GM18511 (cell line): ENCODE data around the gene CEP104.
"Not testable (repeated sequence)": the region's sequence is repeated elsewhere in the genome, so short reads cannot be mapped to it uniquely, and the experiment has no call there.

Experiments used
- ATAC-seq: cut with Tn5 transposase; IDR thresholded peaks from one replicate; pipeline ENCODE4 v1.9.1; 2021; ENCODE audit warnings: mild to moderate bottlenecking, moderate library complexity; ENCODE audit not compliant: unreplicated experiment

Gene CEP104

DNA sequence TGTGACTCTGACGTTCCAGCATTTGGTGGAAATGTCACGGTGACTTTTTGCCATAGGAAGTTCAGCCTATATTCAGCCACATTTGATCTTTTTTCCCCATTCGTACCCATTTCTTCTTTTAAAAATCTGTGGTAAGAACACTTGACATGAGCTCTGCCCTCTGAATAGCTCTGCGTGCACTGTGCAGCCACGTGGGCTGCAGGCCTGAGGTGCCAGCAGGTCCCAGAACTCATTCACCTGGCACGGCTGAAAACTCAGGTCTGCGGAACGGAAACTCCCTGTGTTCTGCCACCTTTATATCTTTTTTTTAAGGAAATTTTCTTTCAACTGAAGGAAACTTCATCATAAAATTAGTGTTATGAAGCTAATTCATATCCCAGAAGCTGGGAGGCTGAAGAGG, 28.6 kb downstream of the CEP104 start:
- no peak for ATAC-seq

DNA sequence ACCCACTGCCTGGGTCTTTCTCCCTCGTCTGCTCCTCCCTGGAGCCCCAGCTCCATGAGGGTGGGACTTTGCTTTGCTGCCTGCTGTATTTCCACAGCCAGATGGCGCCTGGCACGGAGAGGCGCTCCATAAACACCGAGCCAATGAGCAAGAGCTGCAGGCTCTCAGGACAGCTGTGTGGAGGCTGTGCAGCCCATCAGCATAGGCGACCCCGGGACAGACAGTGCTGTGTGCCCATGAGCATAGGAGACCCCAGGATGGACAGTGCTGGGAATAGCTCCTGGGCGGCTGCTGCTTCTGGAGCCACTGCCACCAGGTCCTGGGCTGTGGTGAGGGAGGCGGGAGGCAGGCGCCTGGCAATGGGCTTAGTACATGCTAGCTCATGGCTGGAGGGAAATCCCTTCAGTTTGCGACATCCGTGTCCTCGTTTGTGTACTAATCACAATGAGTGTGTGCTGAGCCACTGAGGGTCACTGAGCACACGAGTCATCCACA, 29.2 kb downstream of the CEP104 start:
- no peak for ATAC-seq

DNA sequence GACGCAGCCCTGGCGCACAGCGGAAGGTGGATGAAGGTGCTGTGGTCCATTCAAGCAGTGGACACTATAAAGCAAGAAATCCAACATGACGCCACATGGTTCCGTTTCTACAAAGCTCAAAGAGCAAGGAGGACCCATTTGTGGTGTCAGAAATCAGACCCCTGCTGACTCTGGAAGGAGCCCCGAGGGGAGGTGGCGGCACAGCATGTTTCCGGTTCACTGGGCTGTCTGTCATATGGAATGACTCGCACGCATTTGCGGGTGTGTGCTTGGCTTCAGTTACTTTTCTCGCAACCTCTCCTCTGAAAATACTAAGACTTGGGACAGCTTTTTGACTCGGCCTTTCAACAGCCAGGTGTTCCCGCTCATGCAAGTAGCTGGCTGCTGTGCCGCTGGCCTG, 31.7 kb downstream of the CEP104 start:
- no peak for ATAC-seq

DNA sequence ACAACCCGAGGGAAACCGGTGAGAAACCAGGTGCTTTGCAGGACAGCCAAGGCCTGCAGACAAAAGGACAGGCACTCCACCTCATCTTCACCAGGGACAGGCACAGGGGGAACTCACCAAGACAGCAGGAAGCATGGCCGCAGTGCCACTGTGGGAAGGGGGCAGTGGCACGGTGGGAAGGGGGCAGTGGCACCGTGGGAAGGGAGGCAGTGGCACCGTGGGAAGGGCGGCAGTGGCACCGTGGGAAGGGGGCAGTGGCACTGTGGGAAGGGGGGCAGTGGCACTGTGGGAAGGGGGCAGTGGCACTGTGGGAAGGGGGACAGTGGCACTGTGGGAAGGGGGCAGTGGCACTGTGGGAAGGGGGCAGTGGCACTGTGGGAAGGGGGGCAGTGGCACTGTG, 32.4 kb downstream of the CEP104 start:
- no peak for ATAC-seq

DNA sequence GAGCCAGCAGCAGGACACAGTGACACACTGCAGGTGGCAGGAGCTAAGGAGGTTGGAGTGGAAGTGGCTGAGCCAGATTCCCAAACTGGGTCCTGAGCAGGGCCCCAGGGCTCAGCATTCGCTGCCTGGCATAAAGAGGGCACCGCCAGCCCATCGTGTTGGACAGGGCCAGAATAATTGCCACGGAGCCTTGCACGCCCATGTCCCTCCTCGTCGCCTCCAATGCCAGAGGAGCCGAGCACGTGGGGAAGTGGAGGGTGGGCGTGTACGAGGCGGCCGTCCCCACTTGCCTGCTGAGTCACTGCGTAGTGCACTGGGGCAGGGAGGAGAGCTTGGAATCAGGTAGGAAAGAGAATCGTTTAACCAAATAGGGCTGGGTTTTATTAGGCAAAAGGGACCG, 34.6 kb downstream of the CEP104 start:
- ATAC-seq: no peak

DNA sequence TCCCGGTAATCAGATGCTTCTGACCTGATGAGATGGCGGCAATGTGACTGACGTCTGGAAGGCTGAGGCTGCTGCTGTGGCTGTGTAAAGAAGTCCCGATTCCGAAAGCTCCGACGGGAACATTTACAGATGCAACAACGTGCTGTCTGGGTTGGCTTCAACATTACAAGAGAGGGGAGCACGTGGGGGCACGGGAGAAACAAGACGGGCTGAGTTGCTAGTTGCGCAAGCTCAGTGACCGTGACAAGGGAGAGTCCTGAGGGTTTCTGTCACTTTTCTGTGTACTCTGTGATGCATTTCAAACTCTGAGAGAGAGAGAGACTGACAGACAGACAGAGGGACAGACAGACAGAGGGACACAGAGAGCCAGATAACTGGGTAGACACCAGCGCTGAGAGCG, 35.1 kb downstream of the CEP104 start:
- no peak for ATAC-seq

DNA sequence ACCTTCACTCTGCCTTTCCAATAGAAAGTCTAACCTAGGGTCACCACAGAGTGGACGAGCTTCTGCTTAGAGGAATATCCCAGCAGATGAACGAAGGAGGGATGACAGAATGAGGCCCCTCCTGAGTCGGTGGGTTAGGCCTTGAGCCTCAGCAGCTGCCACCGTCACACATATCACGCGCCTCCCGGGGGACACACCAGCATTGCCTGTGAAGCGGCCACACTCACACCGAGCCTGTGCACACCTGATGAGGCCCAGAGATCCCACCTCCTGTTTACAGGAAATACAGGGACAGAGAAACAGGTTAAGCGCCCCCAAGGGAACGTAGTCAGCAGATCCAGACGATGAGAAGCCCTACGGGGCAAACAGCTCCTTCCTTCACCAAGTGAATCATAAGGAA, 35.6 kb downstream of the CEP104 start:
- no peak for ATAC-seq

DNA sequence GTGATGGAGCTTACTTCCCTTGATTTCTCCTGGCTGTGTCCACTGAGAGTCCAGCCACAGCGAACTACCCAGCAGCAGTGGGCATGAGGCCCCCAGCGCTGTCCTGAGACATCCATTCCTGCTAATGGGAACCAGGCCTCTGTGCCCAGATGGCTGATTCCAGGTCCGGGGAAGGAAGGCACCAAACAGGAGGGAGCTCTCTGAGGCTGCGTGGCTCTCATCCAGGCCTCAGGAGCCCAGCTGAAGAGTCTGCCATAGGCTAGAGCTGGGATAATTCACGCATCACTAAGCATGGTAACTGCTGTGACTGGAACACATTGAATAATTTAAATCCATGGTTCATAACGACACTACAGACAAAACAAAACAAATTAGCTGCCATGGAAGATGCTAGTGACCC, 36.0 kb downstream of the CEP104 start:
- no peak for ATAC-seq

DNA sequence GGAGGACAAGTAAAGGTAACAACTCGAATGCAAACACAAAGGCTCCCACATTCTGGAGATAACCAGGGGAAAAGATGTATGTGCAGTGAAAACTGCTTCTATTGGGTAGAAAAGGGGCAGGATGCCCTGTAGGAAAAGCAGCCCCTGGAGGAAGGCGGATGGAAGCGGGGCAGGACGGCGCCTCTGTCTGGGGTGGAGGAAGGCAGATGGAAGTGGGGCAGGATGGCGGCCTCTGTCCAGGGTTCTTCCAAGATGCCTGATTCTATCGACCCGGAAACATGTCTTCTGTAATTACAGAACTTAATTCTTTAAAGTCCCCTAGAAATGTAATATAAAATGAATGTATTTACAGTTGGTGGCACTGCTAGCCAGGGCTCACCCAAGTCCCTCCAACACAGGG, 36.7 kb downstream of the CEP104 start:
- ATAC-seq: no peak

DNA sequence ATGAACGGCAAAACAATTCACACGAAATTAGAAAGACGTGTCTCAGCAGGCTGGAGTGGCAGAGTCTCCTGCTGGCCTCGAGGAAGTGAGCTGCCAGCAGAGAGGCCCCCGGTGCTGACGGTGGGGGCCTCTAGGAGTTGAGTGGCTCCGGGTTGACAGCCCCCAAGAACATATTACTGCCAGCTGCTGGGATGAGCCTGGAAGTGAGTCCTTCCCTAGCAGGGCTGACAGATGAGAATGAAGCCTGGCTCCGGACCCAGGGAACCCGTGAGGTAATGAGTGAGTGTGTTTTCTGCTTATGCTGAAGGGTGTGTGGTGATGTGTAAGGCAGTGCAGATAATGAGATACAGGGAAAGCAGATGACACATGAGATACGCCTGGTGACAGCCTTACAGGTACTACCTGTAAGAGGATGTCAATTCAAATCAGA, 37.2 kb downstream of the CEP104 start:
- no peak for ATAC-seq

DNA sequence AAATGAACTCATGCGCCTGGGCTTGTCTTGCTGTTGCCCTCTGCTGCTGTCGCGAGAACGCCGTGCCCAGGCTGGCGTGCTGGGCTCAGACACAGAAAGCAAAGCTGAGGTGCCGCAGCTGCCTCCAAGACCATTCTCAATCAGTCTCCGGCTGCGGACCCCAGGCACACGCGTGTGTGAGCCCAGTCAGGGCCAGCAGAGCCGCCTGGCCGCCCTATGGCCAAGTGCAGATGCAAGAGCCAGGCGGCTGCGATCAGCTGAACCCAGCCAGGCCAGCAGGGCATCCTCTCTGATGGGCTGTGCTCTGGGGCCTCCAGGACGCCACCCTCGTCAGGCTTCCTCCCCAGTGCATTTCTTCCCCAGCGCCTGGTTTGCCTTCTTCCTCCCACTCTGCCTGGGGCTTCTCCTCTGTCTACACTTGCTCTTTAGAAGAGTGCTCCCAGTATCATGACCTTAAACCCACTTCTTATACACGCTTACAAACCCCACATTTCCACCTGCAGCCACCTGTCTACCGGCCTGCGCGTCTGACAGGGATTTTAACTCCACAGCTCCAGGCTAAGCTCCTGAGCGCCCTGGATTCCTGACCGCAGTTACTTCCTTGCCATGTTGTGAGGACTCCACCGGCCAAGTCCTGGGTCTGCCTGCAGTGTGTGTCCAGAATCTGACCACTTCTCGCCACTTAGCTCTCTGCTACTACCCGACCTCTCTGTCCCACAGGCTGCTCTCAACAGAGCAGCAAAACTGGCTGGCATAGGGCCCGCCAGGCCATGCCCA, 39.0 kb downstream of the CEP104 start:
- ATAC-seq: no peak

DNA sequence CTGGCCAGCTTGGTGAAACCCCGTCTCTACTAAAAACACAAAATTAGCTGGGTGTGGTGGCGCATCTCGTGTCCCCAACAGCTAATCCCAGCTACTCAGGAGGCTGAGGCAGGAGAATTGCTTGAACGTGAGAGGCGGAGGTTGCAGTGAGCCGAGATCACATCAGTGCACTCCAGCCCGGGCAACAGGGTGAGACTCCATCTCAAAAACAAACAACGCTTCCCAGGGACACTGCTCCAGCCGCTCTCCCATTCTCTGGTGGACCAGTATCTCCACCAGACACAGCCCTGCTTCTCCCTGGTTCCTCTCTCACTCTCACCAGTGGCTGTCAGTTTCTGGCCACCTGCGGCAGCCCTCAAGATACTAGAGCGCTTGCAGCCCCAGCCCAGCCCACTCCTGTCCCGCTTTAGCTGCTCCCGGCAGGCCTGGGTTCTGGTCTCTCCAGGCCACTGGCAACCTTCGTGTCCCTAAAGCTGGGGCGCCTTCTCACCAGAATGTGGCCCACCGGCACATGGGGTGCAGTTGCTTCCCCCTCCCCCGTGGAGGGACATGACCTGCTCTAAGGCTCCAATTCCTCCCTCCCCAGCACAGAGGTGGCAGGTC, 39.8 kb downstream of the CEP104 start:
- ATAC-seq: no peak

DNA sequence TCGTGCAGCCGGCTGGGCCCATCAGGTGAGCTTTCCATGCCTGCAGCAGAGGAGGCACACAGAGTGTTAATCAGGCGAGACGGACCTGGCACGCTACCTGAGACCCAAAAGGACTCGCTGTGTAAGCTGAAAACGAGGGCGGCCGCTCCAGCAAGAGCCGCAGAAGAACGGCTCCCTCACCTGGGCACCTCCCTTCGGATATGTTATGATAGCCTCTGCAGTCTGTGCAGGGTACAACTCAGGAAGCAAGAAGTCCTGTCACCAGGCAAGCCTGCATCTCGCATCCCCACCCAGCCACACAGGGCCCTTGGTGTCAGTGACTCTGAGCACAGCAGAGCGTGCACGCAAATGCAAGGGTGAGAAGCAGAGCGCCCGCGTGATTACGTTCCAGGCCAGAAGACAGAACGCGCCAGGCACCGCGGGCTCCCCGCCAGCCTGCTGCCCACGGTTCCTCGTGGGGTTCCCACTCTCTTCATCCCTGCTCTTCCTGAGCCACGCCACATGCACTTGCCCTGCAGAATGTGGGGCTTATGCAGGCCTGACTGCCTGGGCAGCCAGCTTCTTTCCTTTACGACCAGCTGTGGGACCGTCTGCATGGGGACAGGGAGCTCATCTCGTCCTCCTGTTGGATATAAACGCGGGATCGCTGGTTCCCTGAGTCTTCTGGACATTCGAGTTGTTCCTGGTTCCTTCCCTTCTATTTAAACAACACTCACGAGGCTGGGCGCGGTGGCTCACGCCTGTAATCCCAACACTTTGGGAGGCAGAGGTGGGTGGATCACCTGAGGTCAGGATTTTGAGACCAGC, 40.5 kb downstream of the CEP104 start:
- ATAC-seq: no peak

DNA sequence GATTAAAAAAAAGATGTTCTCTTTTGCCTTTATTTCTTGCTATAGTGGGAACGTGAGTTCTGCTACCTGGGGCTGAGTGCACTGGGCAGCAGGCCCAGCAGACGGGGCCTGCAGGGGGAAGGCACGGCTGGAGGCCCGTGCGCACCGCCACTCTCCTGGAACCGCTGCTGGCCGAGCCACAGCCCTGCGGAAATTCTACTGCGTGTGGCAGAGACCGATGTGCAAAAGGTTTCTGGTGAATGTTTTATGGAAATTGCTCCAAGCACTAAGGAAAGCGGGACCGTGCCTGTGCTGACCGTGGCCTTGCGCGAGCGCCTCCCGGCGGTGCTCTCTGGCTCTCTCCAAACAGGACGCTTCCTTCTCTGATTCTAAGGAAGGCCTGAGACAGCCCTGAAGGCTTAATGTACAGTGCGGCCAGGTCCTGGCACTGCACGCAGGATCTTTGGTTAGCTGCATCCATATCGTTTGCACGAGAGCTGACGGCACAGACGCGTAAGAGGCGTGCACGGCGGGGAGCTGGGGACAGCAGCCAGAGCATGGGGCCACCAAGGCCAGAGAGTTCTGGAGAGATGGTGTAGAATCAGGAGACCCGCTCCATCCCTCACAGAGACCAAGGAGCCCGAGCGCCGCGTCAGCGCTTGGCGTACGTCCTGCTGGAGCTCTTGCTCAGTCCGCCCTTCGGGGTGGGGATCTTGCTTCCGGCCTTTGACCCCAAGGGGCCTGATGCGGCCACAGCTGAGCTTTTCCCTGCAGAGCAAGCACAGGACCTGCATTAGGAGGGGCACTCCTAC, 42.0 kb downstream of the CEP104 start:
- ATAC-seq: no peak

DNA sequence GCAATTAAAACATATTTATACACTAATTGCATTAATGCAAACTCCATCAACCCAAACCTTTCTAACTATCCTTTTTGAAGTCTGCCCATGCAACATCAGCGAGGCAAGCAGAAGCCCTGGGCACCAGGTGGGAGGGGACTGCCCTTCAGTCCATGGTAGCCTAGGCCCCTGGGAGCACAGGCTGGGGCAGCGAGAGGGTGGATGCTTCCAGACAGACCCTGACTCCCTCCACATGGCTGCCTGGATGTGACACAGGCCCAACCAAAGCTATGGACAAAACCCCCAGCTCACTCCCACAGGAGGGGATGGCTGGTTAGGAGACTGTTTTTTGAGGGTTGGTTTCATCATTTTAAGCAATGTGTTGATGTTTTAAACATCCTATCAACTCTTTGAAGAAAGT, 42.9 kb downstream of the CEP104 start:
- no peak for ATAC-seq

DNA sequence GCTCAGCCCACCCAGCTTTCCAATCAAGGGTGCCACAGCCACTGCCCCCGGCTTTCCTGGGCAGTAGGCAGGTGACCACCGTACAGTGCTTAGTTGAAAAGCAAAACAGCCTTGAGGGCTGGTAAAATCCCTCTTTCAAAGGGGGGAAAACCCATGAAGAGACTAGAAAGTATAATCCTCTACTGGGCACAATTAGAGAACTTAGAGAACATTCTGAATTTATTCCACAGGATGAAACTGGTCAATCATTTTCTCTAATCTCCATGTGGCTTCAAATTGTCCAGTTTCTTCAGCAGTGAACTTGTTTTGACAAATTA, 45.5 kb downstream of the CEP104 start:
- ATAC-seq: no peak

DNA sequence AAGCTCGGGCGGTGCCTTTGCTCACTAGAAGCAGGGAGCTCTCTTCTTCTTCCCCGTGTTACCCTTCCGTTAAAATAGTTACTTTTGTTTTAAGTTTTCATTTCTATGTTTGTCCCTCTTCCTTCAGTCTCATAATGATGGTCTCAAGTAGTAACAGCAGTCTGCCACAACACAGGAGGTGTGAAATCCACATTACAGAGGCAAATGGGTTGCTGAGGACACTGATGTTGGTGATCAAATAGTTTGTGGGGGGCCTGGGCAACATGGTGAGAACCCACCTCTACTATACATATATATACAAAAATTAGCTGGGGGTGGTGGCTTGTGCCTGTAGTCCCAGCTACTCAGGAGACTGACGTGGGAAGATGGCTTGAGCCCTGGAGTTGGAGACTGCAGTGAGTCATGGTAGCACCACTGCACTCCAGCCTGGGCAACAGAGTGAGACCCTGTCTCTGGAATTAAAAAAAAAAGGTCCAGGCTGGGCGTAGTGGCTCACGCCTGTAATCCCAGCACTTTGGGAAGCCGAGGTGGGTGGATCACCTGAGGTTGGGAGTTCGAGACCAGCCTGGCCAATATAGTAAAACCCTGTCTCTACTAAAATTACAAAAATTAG, 46.8 kb downstream of the CEP104 start:
- ATAC-seq: not testable (repeated sequence)

DNA sequence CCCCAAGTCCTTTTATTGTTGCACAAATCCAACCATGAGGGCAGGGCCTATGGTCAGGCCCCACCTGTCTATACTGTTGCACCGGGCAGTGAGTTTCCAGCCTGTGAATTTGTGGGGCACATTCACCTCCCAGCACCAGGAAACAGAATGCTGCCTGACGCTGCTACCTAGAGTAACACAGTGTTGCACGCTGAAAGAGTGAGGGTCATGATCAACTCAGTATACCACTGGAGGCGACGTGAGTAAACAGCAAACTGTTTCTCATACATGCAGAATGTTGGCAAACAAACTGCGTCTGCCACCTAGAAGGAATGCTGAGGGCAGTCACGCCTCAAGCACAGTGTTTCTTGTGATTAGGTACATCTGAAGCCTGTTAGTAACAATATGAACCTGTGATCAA, 47.3 kb downstream of the CEP104 start:
- no peak for ATAC-seq

DNA sequence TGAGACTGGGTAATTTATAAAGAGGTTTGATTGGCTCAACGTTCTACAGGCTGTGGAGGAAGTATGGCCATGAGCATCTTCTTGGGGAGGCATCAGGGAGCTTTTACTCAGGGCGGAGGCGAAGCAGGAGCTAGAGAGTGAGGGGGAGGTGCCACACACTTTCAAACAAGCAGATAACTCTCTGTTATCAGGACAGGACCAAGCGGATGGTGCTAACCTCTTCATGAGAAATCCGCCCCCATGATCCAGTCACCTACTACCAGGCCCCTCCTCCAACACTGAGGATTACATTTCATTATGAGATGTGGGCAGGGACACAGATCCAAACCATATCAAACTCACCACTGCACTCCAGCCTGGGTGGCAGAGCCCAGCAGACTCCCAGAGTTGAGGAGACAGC, 49.2 kb downstream of the CEP104 start:
- no peak for ATAC-seq

DNA sequence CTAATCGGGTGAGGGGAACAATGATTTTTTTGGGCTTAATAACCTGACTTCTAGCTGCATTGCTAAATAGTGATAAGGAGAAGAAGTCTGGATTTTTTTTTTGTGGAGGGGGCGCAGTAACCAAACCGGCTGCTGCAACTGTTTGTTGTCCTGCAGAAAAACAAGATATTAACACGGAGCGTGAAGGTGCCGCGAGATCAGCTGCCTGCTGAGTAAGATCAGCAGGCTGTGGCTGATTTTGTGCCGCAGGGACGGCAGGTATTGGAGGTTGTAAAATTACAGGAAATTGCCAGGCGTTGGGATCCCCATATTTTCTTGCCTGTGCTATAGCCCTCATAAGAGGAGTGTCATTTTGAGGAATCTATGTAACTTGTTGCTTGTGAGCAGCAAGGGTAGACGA, 52.0 kb downstream of the CEP104 start:
- no peak for ATAC-seq

DNA sequence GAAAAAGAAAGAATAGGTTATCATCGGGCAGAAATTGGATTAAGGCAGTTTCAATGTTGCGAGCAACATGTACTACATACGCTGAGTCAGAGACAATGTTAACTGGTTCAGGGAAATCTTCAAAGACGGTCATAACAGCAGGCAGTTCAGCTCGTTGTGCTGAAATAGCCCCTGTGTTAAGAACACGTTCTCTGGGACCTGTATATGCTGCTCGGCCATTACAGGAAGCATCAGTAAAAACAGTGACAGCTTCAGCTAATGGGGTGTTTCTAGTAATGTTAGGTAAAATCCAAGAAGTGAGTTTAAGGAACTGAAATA, 52.4 kb downstream of the CEP104 start:
- not testable (repeated sequence) for ATAC-seq
